Neural cell (in vitro differentiated cells): Measurements from ENCODE around the gene PPAN.

Experiments
- TAF1 ChIP-seq: IDR thresholded peaks from 2 replicates; pipeline ENCODE4 v1.6.1; 2012; ENCODE audit warnings: low read depth
- TF ChIP-seq, protein P1 (sequence below): fragments of 450-650 bp; IDR thresholded peaks from 2 replicates; pipeline ENCODE4 v1.5.1; 2014; ENCODE audit warnings: antibody characterized with exemption, mild to moderate bottlenecking, moderate library complexity; ENCODE audit not compliant: poor library complexity, severe bottlenecking

DNA sequence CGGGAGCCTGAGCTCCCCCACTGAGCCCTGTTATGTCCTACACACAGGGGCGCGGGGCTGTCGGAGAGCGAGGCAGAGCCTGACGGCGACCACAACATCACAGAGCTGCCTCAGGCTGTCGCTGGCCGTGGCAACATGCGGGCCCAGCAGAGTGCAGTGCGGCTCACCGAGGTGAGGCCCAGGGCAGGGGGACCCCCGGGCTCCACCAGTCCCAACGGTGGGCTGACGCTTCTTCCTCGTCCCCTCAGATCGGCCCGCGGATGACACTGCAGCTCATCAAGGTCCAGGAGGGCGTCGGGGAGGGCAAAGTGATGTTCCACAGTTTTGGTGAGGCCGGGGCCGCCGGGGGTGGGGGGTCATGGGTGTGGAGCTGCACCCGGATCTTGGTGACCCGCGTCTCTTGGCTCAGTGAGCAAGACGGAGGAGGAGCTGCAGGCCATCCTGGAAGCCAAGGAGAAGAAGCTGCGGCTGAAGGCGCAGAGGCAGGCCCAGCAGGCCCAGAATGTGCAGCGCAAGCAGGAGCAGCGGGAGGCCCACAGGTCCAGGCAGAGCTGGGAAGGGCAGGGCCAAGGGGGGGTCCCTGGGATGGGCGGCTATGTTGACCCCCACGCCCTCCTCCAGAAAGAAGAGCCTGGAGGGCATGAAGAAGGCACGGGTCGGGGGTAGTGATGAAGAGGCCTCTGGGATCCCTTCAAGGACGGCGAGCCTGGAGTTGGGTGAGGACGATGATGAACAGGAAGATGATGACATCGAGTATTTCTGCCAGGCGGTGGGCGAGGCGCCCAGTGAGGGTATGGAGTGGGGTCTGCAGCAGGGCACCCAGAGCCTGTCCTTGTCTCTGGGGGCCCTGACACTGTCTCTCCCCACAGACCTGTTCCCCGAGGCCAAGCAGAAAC, 4.2 kb downstream of the PPAN start:
- no peak for TF ChIP-seq TAF1
- TF ChIP-seq, protein P1, sequence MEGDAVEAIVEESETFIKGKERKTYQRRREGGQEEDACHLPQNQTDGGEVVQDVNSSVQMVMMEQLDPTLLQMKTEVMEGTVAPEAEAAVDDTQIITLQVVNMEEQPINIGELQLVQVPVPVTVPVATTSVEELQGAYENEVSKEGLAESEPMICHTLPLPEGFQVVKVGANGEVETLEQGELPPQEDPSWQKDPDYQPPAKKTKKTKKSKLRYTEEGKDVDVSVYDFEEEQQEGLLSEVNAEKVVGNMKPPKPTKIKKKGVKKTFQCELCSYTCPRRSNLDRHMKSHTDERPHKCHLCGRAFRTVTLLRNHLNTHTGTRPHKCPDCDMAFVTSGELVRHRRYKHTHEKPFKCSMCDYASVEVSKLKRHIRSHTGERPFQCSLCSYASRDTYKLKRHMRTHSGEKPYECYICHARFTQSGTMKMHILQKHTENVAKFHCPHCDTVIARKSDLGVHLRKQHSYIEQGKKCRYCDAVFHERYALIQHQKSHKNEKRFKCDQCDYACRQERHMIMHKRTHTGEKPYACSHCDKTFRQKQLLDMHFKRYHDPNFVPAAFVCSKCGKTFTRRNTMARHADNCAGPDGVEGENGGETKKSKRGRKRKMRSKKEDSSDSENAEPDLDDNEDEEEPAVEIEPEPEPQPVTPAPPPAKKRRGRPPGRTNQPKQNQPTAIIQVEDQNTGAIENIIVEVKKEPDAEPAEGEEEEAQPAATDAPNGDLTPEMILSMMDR: no peak
